GM20431 (cell line): ENCODE results near the gene SIL1.

ENCODE experiments used
- in situ Hi-C: fragments of 300-500 bp; cut with MseI, MboI; formaldehyde crosslinking; loops from one replicate; pipeline ENCODE4 v1.15.0; 2020; ENCODE audit warnings: low sequenced_read_pairs; ENCODE audit not compliant: unreplicated experiment

Gene SIL1

GRCh38 chr5:138967791-138968448 is 230.2 kb downstream of the SIL1 start:
- in situ Hi-C loops, result no loop called here

GRCh38 chr5:138966236-138966985 is 231.8 kb downstream of the SIL1 start:
- in situ Hi-C loops, result no loop called here

GRCh38 chr5:138965626-138966025 is 232.5 kb downstream of the SIL1 start:
- in situ Hi-C loops, result no loop called here

GRCh38 chr5:138964647-138965201 is 233.4 kb downstream of the SIL1 start:
- in situ Hi-C loops, result no loop called here

GRCh38 chr5:138963763-138964371 is 234.3 kb downstream of the SIL1 start:
- in situ Hi-C loops, result no loop called here

- in situ Hi-C loops, result no loop called here
These were observed 235.4 kb downstream of the SIL1 start for GRCh38 chr5:138962614-138963370.

GRCh38 chr5:138961729-138962128 is 236.4 kb downstream of the SIL1 start:
- in situ Hi-C loops, result no loop called here

GRCh38 chr5:138961221-138961620 is 236.9 kb downstream of the SIL1 start:
- in situ Hi-C loops, result no loop called here

- in situ Hi-C loops, result no loop called here
These were observed 237.9 kb downstream of the SIL1 start for GRCh38 chr5:138960145-138960692.

- in situ Hi-C loops, result no loop called here
These were observed 241.4 kb downstream of the SIL1 start for GRCh38 chr5:138956801-138957200.

GRCh38 chr5:138955671-138956295 is 242.4 kb downstream of the SIL1 start:
- in situ Hi-C loops, result no loop called here

GRCh38 chr5:138955013-138955660 is 243.0 kb downstream of the SIL1 start:
- in situ Hi-C loops, result no loop called here

- in situ Hi-C loops, result no loop called here
These were observed 243.7 kb downstream of the SIL1 start for GRCh38 chr5:138954257-138955012.

- in situ Hi-C loops, result no loop called here
These were observed 244.5 kb downstream of the SIL1 start for GRCh38 chr5:138953387-138954256.

GRCh38 chr5:138952962-138953361 is 245.2 kb downstream of the SIL1 start:
- in situ Hi-C loops, result no loop called here

- in situ Hi-C loops, result no loop called here
These were observed 246.0 kb downstream of the SIL1 start for GRCh38 chr5:138951986-138952735.
